HepG2 (cell line): ENCODE measurements around the gene GDPD1. TPM values are rescaled to one million over a fixed set of nuclear protein-coding genes. Genes with fewer than 3 reads are reported as not detected.

Experiments used
- ASH2L ChIP-seq: fragments of 300-600, 200-600 bp; sonication (generic); IDR thresholded peaks from 2 replicates; pipeline ENCODE4 v1.7.0; 2017; ENCODE audit warnings: low read depth, mild to moderate bottlenecking, moderate library complexity, mixed read lengths, low read length; ENCODE audit not compliant: insufficient read length
- GLMP ChIP-seq: sonication (generic); formaldehyde crosslinking; IDR thresholded peaks from 2 replicates; pipeline ENCODE4 v1.9.0; 2021; ENCODE audit warnings: missing genetic modification reagents, mild to moderate bottlenecking, borderline replicate concordance
- HNF4A ChIP-seq: sonication (generic); formaldehyde crosslinking; IDR thresholded peaks from 2 replicates; pipeline ENCODE4 v1.4.0; 2020; ENCODE audit warnings: missing genetic modification reagents
- HNRNPUL1 ChIP-seq: fragments of 200-400 bp; formaldehyde crosslinking; IDR thresholded peaks from 2 replicates; pipeline ENCODE4 v1.6.1; 2017; ENCODE audit warnings: low read depth, mild to moderate bottlenecking, low read length, moderate library complexity
- HOXD1 ChIP-seq: sonication (generic); formaldehyde crosslinking; IDR thresholded peaks from 2 replicates; pipeline ENCODE4 v1.5.0; 2020; ENCODE audit warnings: missing genetic modification reagents
- NFIB ChIP-seq: sonication (generic); formaldehyde crosslinking; IDR thresholded peaks from 2 replicates; pipeline ENCODE4 v1.9.0; 2021; ENCODE audit warnings: missing genetic modification reagents, mild to moderate bottlenecking, borderline replicate concordance
- POLR2A ChIP-seq, 2 experiments: IDR thresholded peaks; 2 replicates each; pipeline ENCODE4 v1.6.1; 2011; ENCODE audit warnings: low read depth in 2 of 2, low read length in 2 of 2, mild to moderate bottlenecking in 1 of 2, moderate library complexity in 1 of 2; ENCODE audit not compliant: insufficient read depth in 1 of 2
- PRDM10 ChIP-seq: sonication (generic); formaldehyde crosslinking; IDR thresholded peaks from 2 replicates; pipeline ENCODE4 v1.4.0; 2020; ENCODE audit warnings: low read depth, missing genetic modification reagents
- RBFOX2 ChIP-seq: fragments of 200-400 bp; formaldehyde crosslinking; IDR thresholded peaks from 2 replicates; pipeline ENCODE4 v1.6.1; 2017; ENCODE audit warnings: low read depth, mild to moderate bottlenecking, low read length
- SIX4 ChIP-seq: sonication (generic); formaldehyde crosslinking; IDR thresholded peaks from 2 replicates; pipeline ENCODE4 v1.4.0; 2020; ENCODE audit warnings: missing genetic modification reagents
- SOX13 ChIP-seq, 3 experiments: fragments of 450-650 bp in 1 of 3; sonication (generic) in 1 of 3; formaldehyde crosslinking in 1 of 3; IDR thresholded peaks in 2 of 3; conservative IDR thresholded peaks in 1 of 3; 2 replicates each; pipeline versions ENCODE4 v1.5.0 to v1.6.1; 2016 to 2020; ENCODE audit warnings: antibody characterized with exemption in 1 of 3, mild to moderate bottlenecking in 1 of 3, missing compliant biosample characterization in 1 of 3, missing genetic modification reagents in 1 of 3, moderate library complexity in 1 of 3
- U2AF2 ChIP-seq: fragments of 200-400 bp; formaldehyde crosslinking; IDR thresholded peaks from 2 replicates; pipeline ENCODE4 v1.6.1; 2017; ENCODE audit warnings: low read depth, mild to moderate bottlenecking, low read length
- ZBED4 ChIP-seq: sonication (generic); formaldehyde crosslinking; IDR thresholded peaks from 2 replicates; pipeline ENCODE4 v1.4.0; 2020; ENCODE audit warnings: missing genetic modification reagents, borderline replicate concordance
- ZNF333 ChIP-seq: sonication (generic); formaldehyde crosslinking; IDR thresholded peaks from 2 replicates; pipeline ENCODE4 v1.4.0; 2020; ENCODE audit warnings: mild to moderate bottlenecking, missing genetic modification reagents, borderline replicate concordance
- ZNF468 ChIP-seq: sonication (generic); formaldehyde crosslinking; IDR thresholded peaks from 2 replicates; pipeline ENCODE4 v1.8.0; 2022; ENCODE audit warnings: mild to moderate bottlenecking, moderate library complexity, missing genetic modification reagents
- ZSCAN29 ChIP-seq: sonication (generic); formaldehyde crosslinking; conservative IDR thresholded peaks from 2 replicates; pipeline ENCODE4 v1.4.0; 2020; ENCODE audit warnings: mild to moderate bottlenecking, missing genetic modification reagents
- polyA plus RNA-seq, 8 experiments: library from polyadenylated mRNA; depleted of rRNA in 3 of 8; stranded (reverse) in 7 of 8; unstranded in 1 of 8; fragments of >200 nt; fragmentation: Illumina TruSeq in 4 of 8; extraction: Trizol in 4 of 8; gene quantifications; 2 replicates each; pipeline versions ENCODE4 v1.2.1 to v1.2.3, GENCODE V29; 2011 to 2016; ENCODE audit warnings: low read depth in 4 of 8, missing spikeins in 1 of 8, mixed read lengths in 1 of 8; ENCODE audit not compliant: insufficient read depth in 1 of 8
- total RNA-seq, 5 experiments: library from RNA; depleted of rRNA; stranded (reverse); fragments of >200 nt; fragmentation: Illumina TruSeq; extraction: Trizol; gene quantifications; 2 replicates each; pipeline ENCODE4 v1.2.3, GENCODE V29; 2016; ENCODE audit warnings: low read depth in 1 of 5

Gene GDPD1
- total and polyA plus RNA-seq, 2 of the 13 experiments (the other 11 are each of a cell fraction or from before 2014, with no cell fraction given) = 6.0 to 7.7 TPM

- TF ChIP-seq ZBED4 (CRISPR knock-in tag) (no peak), NFIB (CRISPR knock-in tag) (0 out of 2 replicates have a peak, but pooled peaks have one; percentile 35), SOX13 (IDR thresholded peaks at IDR 0.05) (no peak), SOX13 (CRISPR knock-in tag; conservative IDR thresholded peaks at IDR 0.05 in 1 of 2, IDR thresholded peaks at IDR 0.05 in 1 of 2) (0 out of 4 replicates have a peak, but pooled peaks of 1 of the 2 experiments have one; percentile 22), ASH2L (peak; percentile 93), HOXD1 (CRISPR knock-in tag) (peak; percentile 43; the same call in 1 of the 2 replicates), GLMP (CRISPR knock-in tag) (no peak), RBFOX2 (peak; percentile 82), POLR2A (IDR thresholded peaks at IDR 0.05; ENCODE audit: insufficient read depth in 1 of 2, low read depth in 2 of 2, low read length in 2 of 2) (peak; percentile 64 to 90), PRDM10 (no peak), U2AF2 (no peak), HNF4A (CRISPR knock-in tag) (no peak), HNRNPUL1 (no peak), SIX4 (CRISPR knock-in tag) (no peak), ZNF333 (CRISPR knock-in tag) (peak; percentile 41; the same call in 1 of the 2 replicates), ZNF468 (CRISPR knock-in tag) (no peak; the same call in 1 of the 2 replicates), ZSCAN29 (CRISPR knock-in tag) (no peak; the same call in 1 of the 2 replicates)
Observed at GRCh38 chr17:59220328-59221158, at the start of gene GDPD1 (continued).
